ENCODE measurements around the gene ARHGAP5.
A peak's percentile ranks its signal among the peaks of the same experiment; 100 is the strongest.

Gene ARHGAP5, protein sequence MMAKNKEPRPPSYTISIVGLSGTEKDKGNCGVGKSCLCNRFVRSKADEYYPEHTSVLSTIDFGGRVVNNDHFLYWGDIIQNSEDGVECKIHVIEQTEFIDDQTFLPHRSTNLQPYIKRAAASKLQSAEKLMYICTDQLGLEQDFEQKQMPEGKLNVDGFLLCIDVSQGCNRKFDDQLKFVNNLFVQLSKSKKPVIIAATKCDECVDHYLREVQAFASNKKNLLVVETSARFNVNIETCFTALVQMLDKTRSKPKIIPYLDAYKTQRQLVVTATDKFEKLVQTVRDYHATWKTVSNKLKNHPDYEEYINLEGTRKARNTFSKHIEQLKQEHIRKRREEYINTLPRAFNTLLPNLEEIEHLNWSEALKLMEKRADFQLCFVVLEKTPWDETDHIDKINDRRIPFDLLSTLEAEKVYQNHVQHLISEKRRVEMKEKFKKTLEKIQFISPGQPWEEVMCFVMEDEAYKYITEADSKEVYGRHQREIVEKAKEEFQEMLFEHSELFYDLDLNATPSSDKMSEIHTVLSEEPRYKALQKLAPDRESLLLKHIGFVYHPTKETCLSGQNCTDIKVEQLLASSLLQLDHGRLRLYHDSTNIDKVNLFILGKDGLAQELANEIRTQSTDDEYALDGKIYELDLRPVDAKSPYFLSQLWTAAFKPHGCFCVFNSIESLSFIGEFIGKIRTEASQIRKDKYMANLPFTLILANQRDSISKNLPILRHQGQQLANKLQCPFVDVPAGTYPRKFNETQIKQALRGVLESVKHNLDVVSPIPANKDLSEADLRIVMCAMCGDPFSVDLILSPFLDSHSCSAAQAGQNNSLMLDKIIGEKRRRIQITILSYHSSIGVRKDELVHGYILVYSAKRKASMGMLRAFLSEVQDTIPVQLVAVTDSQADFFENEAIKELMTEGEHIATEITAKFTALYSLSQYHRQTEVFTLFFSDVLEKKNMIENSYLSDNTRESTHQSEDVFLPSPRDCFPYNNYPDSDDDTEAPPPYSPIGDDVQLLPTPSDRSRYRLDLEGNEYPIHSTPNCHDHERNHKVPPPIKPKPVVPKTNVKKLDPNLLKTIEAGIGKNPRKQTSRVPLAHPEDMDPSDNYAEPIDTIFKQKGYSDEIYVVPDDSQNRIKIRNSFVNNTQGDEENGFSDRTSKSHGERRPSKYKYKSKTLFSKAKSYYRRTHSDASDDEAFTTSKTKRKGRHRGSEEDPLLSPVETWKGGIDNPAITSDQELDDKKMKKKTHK (N-terminal part only)

DNA sequence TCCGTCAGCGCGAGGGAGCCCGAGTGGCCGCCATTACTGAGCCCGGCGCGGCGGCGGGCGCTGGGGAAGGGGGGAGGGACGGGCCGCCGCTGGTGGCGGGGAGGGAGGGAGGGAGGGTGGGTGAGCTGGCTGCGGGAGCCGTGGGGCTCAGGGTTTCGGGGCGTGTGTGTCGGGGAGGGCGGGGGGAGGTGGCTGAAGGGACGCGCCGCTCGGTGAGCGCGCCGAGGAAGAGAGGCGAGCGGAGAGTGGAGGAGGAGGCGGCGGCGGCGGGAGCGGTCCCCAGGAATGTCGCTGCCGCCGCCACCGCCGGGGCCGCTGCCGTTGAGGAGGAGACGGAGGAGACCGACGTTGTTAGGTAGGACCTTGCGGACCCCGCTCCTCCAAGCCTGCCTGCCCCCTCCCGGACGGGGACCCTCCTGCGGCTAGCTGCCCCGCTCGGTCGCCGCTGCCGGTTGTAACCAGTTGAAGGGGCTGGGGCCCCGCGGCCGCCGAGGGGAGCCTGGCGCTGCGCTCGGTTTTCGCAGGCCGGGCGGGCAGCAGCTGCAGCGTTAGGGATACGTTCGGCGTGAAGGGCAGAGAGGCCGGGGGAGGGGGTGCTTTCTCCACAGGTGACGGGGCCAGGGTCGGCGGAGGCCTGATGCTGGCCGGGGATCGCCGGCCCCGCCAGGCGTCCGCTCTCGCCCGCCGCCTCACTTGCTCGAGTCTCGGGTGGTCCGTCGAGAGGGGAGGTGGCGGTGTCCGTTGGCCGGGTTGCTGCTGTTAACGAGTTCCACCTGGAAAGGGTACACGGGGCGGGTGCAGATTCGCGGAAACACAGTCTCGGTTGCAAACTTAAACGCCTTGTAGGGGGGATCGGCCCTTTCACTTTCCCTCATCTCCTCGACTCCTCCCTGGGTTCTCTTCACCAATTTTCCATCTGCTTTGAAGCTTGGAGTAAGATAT lies at the start of gene ARHGAP5:
TSS of gene ARHGAP5 (plus strand) at position 224 of the 942 bp plus-strand sequence. CDS start 13,366 bp downstream, outside the sequence.
- H3K27ac Mint-ChIP-seq: peak within 1 kb of the TSS; percentile 89
- no peaks in the 10 kb centered on the region for H3K9me3 Mint-ChIP-seq
- peaks cover 36% of the 10 kb centered on the region for H3K4me1 Mint-ChIP-seq (ENCODE audit: low read depth)
- peak within 1 kb of the TSS; percentile 98 for H3K4me3 Mint-ChIP-seq
- H3K36me3 Mint-ChIP-seq (ENCODE audit: low read depth): peaks cover 9% of the 10 kb centered on the region
- H3K27me3 Mint-ChIP-seq (ENCODE audit: low read depth): peaks cover 34% of the 10 kb centered on the region
- DNase-seq (ENCODE audit: low spot score): peak; percentile 28

DNA sequence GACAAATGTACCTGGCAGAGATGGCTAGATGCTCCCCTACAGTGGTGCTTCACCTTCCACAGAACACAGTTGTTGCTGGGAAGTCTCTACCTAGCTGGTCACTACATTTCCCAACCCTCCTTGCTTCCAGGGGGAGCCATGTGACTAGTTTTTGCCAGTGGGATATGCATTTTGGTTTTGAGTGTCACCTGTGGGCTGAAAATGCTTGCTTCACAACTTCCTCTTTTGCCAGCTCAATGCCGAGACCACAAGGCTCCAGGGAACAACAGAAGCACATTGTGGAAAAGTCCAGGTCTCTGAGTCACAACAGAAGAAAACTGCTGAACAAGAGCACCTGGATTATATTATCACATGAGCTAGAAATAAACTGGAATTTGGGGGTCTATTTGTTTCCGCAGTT lies 48.5 kb upstream of the ARHGAP5 start:
- H3K36me3 Mint-ChIP-seq (ENCODE audit: low read depth): no peaks in the 10 kb centered on the region
- no peak for DNase-seq (ENCODE audit: low spot score)
- H3K4me3 Mint-ChIP-seq: no peak overlapping the region
- H3K27ac Mint-ChIP-seq: no peak overlapping the region
- H3K27me3 Mint-ChIP-seq (ENCODE audit: low read depth): no peaks in the 10 kb centered on the region
- no peaks in the 10 kb centered on the region for H3K4me1 Mint-ChIP-seq (ENCODE audit: low read depth)
- H3K9me3 Mint-ChIP-seq: no peaks in the 10 kb centered on the region

DNA sequence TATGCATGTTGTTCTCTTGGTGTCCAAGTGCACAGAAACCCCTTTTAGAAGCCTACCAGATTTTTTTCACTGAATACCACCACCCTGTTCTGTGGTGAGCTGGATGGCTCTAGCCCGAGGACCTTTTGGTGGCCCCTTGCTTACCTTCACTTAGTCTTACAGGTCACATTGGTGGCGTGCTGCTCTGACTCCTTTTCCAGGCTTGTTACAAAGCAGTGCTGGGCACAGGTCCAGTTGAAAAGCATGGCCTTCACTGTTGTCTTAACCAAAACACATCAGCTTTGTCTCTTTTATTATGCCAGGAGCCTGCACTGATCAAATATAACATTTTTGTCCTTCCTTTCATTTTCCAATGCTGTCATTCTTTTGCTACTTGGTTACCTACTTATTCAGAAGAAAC lies 43.6 kb upstream of the ARHGAP5 start:
- H3K36me3 Mint-ChIP-seq (ENCODE audit: low read depth): no peaks in the 10 kb centered on the region
- no peaks in the 10 kb centered on the region for H3K27me3 Mint-ChIP-seq (ENCODE audit: low read depth)
- H3K4me3 Mint-ChIP-seq: no peak overlapping the region
- no peaks in the 10 kb centered on the region for H3K9me3 Mint-ChIP-seq
- DNase-seq (ENCODE audit: low spot score): no peak
- H3K4me1 Mint-ChIP-seq (ENCODE audit: low read depth): no peaks in the 10 kb centered on the region
- H3K27ac Mint-ChIP-seq: no peak overlapping the region

DNA sequence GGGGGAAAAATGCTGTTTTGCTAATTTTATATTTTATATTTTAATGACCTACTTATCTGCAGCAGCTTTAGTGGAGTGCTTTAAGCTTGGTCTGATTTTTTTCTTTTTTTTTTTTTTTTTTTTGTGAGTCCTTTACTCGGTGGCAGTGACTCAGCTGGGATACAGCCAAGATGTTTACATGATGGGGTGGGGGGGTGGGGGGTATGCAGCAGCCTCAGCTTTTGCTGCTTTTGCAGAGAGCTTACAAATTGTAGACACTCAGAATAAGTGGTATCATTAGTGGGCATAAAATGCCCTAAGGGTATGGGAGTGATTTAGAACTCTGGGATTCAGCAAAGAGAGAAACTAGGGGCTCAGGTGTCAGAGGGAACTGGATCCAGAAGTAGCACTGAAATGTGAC lies 38.2 kb upstream of the ARHGAP5 start:
- DNase-seq (ENCODE audit: low spot score): no peak
- Mint-ChIP-seq H3K9me3 (no peaks in the 10 kb centered on the region), H3K27ac (no peak overlapping the region), H3K36me3 (ENCODE audit: low read depth) (no peaks in the 10 kb centered on the region), H3K4me1 (ENCODE audit: low read depth) (peaks cover 4% of the 10 kb centered on the region), H3K4me3 (no peak overlapping the region), H3K27me3 (ENCODE audit: low read depth) (peaks cover 2% of the 10 kb centered on the region)

DNA sequence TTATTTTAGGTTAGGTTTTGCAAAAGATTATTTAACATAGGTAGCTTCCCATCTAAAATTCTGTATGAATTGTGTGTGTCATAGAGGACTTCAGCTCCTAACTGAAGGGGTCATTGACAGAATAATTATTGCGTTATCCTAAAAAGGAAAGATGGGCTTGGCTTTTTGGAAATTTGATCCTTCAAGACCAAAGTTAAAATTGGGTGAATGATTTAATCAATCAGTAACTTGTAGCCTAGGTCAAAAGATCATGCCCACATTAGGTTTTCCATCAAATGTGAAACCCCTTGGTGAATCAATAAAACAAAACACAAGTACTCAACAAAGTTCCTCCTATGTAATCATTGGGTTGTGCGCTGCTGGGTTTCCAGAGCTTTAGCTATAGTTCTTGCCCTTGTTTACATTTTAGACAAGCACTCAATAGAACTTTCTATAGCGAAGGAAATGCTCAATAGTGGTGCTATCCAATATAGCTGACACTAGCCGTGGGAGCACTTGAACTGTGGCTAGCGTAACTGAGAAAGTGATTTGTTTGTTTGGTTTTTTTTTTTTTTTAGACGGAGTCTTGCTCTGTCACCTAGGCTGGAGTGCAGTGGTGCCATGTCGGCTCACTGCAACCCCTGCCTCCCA lies 37.6 kb upstream of the ARHGAP5 start:
- no peak for DNase-seq (ENCODE audit: low spot score)
- no peak overlapping the region for H3K4me3 Mint-ChIP-seq
- peaks cover 4% of the 10 kb centered on the region for H3K27me3 Mint-ChIP-seq (ENCODE audit: low read depth)
- no peaks in the 10 kb centered on the region for H3K9me3 Mint-ChIP-seq
- H3K36me3 Mint-ChIP-seq (ENCODE audit: low read depth): no peaks in the 10 kb centered on the region
- H3K27ac Mint-ChIP-seq: no peak overlapping the region
- H3K4me1 Mint-ChIP-seq (ENCODE audit: low read depth): peaks cover 4% of the 10 kb centered on the region

DNA sequence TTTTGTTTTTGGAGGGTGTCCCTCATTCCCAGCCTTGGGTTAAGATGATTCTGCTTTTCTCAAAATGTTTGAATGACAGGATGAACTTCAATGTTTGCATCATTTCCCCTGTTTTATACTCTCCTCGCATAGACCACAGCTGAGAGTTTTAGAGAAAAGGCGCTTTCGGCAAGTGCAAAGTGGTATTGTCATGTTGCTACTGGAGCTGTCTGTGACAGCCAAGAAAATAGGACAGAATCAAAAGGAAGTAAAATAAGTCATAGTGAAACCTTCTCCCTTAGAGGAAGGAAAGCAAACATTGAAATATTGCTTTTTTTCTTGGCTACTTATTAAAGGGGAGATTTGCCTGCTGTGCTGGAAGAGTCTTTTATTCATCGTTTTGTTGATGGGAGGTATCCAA lies 33.5 kb upstream of the ARHGAP5 start:
- H3K27me3 Mint-ChIP-seq (ENCODE audit: low read depth): peaks cover 4% of the 10 kb centered on the region
- no peaks in the 10 kb centered on the region for H3K36me3 Mint-ChIP-seq (ENCODE audit: low read depth)
- H3K9me3 Mint-ChIP-seq: no peaks in the 10 kb centered on the region
- H3K4me3 Mint-ChIP-seq: no peak overlapping the region
- DNase-seq (ENCODE audit: low spot score): no peak
- peaks cover 4% of the 10 kb centered on the region for H3K4me1 Mint-ChIP-seq (ENCODE audit: low read depth)
- H3K27ac Mint-ChIP-seq: no peak overlapping the region

DNA sequence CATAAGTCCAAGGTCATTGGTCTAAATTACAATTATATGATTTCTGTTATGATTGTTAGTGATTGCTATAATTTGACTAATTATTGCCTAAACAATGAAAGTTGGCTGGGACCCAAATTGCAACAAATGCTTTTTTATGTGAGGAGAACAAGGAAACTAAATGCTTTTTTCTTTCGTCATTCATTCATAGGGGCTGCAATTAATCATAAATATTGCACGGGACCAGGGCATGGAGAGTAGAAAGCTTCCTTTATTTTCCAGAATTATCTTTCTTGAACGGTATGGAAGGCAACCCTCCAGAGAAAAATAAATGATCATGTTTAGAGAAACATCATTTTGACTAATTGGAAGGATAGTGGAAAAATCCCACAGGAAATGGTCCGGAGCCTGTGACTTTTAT lies 32.6 kb upstream of the ARHGAP5 start:
- H3K4me1 Mint-ChIP-seq (ENCODE audit: low read depth): peaks cover 4% of the 10 kb centered on the region

DNA sequence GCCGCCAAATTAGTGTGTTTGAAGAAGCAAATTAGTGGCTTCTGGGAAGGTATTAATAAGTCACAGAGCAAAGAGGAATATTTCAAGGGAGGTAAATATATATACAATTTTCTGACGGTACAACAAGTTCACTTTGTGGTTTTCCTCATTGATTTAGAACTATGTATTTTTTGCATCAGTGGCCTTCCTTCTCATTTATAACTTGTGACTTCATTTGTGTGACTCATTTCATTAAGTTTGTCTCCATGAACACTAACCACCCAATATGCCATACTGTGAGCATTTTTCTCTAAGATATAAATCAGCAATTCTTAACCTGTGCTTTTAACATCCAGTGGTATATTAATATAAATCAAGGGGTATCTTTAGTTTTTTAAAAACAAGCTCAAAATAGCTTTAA lies 29.3 kb upstream of the ARHGAP5 start:
- H3K4me1 Mint-ChIP-seq (ENCODE audit: low read depth): peaks cover 4% of the 10 kb centered on the region
- H3K27me3 Mint-ChIP-seq (ENCODE audit: low read depth): peaks cover 2% of the 10 kb centered on the region
- no peak overlapping the region for H3K27ac Mint-ChIP-seq
- DNase-seq (ENCODE audit: low spot score): no peak
- H3K36me3 Mint-ChIP-seq (ENCODE audit: low read depth): no peaks in the 10 kb centered on the region
- H3K4me3 Mint-ChIP-seq: no peak overlapping the region
- H3K9me3 Mint-ChIP-seq: no peaks in the 10 kb centered on the region

More for the DNA sequence above, 32.6 kb upstream of the ARHGAP5 start:
- Mint-ChIP-seq H3K9me3 (no peaks in the 10 kb centered on the region), H3K36me3 (ENCODE audit: low read depth) (no peaks in the 10 kb centered on the region), H3K4me3 (no peak overlapping the region), H3K27me3 (ENCODE audit: low read depth) (peaks cover 4% of the 10 kb centered on the region), H3K27ac (no peak overlapping the region)
- DNase-seq (ENCODE audit: low spot score): no peak

DNA sequence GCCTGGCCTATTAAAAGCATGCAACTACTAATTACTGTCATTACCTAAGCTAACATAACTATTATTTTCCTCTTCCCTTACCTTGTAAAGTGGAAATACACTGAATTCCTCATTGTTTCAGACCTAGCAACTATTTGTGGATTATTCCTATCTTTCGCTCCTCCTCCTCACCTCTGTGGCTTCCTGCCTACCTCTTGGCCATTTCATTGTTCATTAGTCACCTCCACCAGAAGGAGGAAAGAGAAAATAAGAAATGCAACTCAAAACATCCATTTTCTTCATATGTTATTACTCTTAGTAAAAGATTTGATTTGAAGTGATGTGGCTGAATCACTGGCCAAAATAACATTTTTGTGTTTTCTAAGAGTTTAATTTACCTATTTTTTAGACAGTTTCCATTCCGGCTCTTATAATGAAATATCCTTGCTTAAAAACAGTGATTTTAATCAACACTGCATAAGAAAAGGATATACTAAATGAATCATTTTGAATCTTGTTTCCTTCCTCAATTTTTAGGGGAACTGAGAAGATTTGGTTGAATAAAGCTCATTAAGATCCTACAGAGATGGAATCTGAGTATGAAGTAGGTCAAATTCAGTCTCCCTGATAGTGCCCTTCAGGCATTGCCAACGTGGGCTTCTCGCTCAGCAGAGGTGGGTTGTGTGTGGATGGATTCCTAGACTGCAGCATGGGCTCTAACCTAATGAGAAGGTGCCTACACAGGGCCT lies 27.6 kb upstream of the ARHGAP5 start:
- DNase-seq (ENCODE audit: low spot score): no peak
- H3K4me1 Mint-ChIP-seq (ENCODE audit: low read depth): no peaks in the 10 kb centered on the region
- H3K27me3 Mint-ChIP-seq (ENCODE audit: low read depth): peaks cover under 1% of the 10 kb centered on the region
- H3K9me3 Mint-ChIP-seq: no peaks in the 10 kb centered on the region
- H3K36me3 Mint-ChIP-seq (ENCODE audit: low read depth): no peaks in the 10 kb centered on the region
- no peak overlapping the region for H3K4me3 Mint-ChIP-seq
- no peak overlapping the region for H3K27ac Mint-ChIP-seq

DNA sequence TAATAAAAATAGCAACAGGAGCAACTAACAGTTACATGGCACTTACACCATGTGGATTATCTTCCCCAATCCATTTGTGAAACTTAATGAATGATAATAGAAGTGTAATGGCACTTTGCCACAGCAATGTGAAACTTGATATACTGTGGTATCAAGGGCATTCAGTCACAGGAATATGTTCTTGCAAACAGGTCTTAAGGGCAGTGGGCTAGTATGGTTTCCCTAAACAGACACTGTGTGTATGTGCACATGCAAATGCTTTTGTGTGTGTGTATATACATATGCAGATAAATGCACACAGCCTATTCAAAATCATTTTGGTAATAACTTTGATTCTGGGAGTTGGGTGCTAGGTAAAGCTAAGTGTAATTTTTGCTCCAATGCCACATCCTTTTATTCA lies 26.2 kb upstream of the ARHGAP5 start:
- Mint-ChIP-seq H3K36me3 (ENCODE audit: low read depth) (no peaks in the 10 kb centered on the region), H3K4me3 (no peak overlapping the region), H3K4me1 (ENCODE audit: low read depth) (no peaks in the 10 kb centered on the region), H3K9me3 (no peaks in the 10 kb centered on the region), H3K27me3 (ENCODE audit: low read depth) (no peaks in the 10 kb centered on the region), H3K27ac (no peak overlapping the region)
- no peak for DNase-seq (ENCODE audit: low spot score)

DNA sequence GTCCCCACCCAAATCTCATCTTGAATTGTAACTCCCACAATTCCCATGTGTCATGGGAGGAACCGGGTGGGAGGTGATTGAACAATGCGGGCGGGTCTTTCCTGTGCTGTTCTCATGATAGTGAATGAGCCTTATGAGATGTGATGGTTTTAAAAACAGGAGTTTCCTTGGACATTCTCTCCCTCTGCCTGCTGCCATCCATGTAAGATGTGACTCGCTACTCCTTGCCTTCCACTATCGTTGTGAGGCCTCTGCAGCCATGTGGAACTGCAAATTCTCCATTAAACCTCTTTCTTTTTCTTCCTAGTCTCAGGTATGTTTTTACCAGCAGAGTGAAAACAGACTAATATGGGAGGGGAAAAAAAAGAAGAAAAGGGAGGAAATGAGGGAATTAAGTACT lies 22.6 kb upstream of the ARHGAP5 start:
- DNase-seq (ENCODE audit: low spot score): no peak
- Mint-ChIP-seq H3K9me3 (no peaks in the 10 kb centered on the region), H3K27me3 (ENCODE audit: low read depth) (peaks cover 3% of the 10 kb centered on the region), H3K4me1 (ENCODE audit: low read depth) (no peaks in the 10 kb centered on the region), H3K36me3 (ENCODE audit: low read depth) (no peaks in the 10 kb centered on the region), H3K4me3 (no peak overlapping the region), H3K27ac (no peak overlapping the region)

DNA sequence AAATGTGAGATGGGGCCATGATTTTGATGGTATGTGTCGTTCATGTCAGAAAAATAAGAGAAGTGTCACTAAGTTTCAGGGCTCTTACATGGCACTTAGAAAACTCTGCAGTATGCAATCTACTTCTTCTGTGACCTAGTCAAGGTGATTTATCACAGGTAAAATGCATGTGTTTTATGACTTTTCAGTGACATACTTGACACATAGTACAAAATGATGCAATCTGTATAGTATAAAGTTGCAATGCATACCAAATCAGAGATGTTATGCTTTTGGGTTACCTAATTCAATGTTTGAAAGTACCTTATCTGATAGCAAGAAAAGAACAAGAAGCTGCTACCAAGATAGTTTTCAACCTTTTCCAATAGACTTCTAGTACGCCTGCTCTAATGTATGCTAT lies 21.9 kb upstream of the ARHGAP5 start:
- no peaks in the 10 kb centered on the region for H3K9me3 Mint-ChIP-seq
- no peak overlapping the region for H3K4me3 Mint-ChIP-seq
- H3K27me3 Mint-ChIP-seq (ENCODE audit: low read depth): peaks cover 3% of the 10 kb centered on the region
- no peaks in the 10 kb centered on the region for H3K36me3 Mint-ChIP-seq (ENCODE audit: low read depth)
- no peaks in the 10 kb centered on the region for H3K4me1 Mint-ChIP-seq (ENCODE audit: low read depth)
- DNase-seq (ENCODE audit: low spot score): no peak
- H3K27ac Mint-ChIP-seq: no peak overlapping the region
